Measurements from ENCODE around the gene IFT20. TPM values are rescaled to one million over a fixed set of nuclear protein-coding genes. Genes with fewer than 3 reads are reported as not detected.
A peak's percentile ranks its signal among the peaks of the same experiment; 100 is the strongest.

IFT20 gene
- total RNA-seq, 1 donor from 2014 or later: 11.6 TPM

GRCh38 chr17:28366605-28367004, 31.3 kb upstream of the IFT20 start:
- ATAC-seq: no peak
- intact Hi-C loops (cut with DNase I): no loop called here
- DNase-seq (ENCODE audit: missing footprints): no peak

- DNase-seq (ENCODE audit: missing footprints): no peak
- no peak for ATAC-seq
- intact Hi-C loops (cut with DNase I): no loop called here
These were observed 30.2 kb upstream of the IFT20 start for GRCh38 chr17:28365487-28365886.

- no peak for ATAC-seq
- intact Hi-C loops (cut with DNase I): no loop called here
- DNase-seq (ENCODE audit: missing footprints): no peak
These were observed 29.5 kb upstream of the IFT20 start, which contains the start of gene SEBOX for GRCh38 chr17:28364665-28365363. Gene SEBOX (minus strand): TSS chr17:28365199. CDS start chr17:28365151, 48 bp downstream.

- intact Hi-C loops (cut with DNase I): no loop called here
- DNase-seq (ENCODE audit: missing footprints) (no peak), ATAC-seq (no peak)
These were observed 28.7 kb upstream of the IFT20 start for GRCh38 chr17:28363776-28364650.

- DNase-seq (ENCODE audit: missing footprints) (no peak), ATAC-seq (no peak)
- intact Hi-C loops (cut with DNase I): no loop called here
These were observed 27.9 kb upstream of the IFT20 start for GRCh38 chr17:28363186-28363585.

GRCh38 chr17:28357901-28358197, 22.6 kb upstream of the IFT20 start:
- intact Hi-C loops (cut with DNase I): loop anchor here (2.0 kb wide), 1 partner anchor 21 kb away; no protein-coding TSS in a partner anchor
- ATAC-seq: no peak
- no peak for DNase-seq (ENCODE audit: missing footprints)

- ATAC-seq (peak; percentile 100), DNase-seq (ENCODE audit: missing footprints) (peak; percentile 98)
- intact Hi-C loops (cut with DNase I): loop anchor here (2.0 kb wide), 1 partner anchor 20 kb away; no protein-coding TSS in a partner anchor
These were observed 22.0 kb upstream of the IFT20 start, which contains the start of gene POLDIP2 for GRCh38 chr17:28357061-28357900. Gene POLDIP2 (minus strand): TSS chr17:28357527. CDS start chr17:28357448, 79 bp downstream.

GRCh38 chr17:28350271-28350670, 15.0 kb upstream of the IFT20 start:
- intact Hi-C loops (cut with DNase I): no loop called here
- DNase-seq (ENCODE audit: missing footprints): no peak

GRCh38 chr17:28348979-28349378, 13.7 kb upstream of the IFT20 start:
- intact Hi-C loops (cut with DNase I): no loop called here
- no peak for DNase-seq (ENCODE audit: missing footprints)
- no peak for ATAC-seq

More at GRCh38 chr17:28350271-28350670, 15.0 kb upstream of the IFT20 start:
- ATAC-seq: no peak

- ATAC-seq: no peak
- intact Hi-C loops (cut with DNase I): no loop called here
- DNase-seq (ENCODE audit: missing footprints): no peak
These were observed 12.1 kb upstream of the IFT20 start for GRCh38 chr17:28347261-28347891.

GRCh38 chr17:28346746-28347246, 11.5 kb upstream of the IFT20 start:
- ATAC-seq (peak; percentile 41), DNase-seq (ENCODE audit: missing footprints) (no peak)
- intact Hi-C loops (cut with DNase I): no loop called here

GRCh38 chr17:28346199-28346580, 10.9 kb upstream of the IFT20 start:
- DNase-seq (ENCODE audit: missing footprints) (no peak), ATAC-seq (no peak)
- intact Hi-C loops (cut with DNase I): no loop called here

GRCh38 chr17:28345419-28346198, 10.3 kb upstream of the IFT20 start:
- intact Hi-C loops (cut with DNase I): no loop called here
- ATAC-seq: peak; percentile 61
- no peak for DNase-seq (ENCODE audit: missing footprints)

GRCh38 chr17:28344435-28344901, 9.2 kb upstream of the IFT20 start:
- intact Hi-C loops (cut with DNase I): no loop called here
- DNase-seq (ENCODE audit: missing footprints): no peak
- no peak for ATAC-seq

- DNase-seq (ENCODE audit: missing footprints): no peak
- no peak for ATAC-seq
- intact Hi-C loops (cut with DNase I): no loop called here
These were observed 8.7 kb upstream of the IFT20 start for GRCh38 chr17:28344011-28344410.

- intact Hi-C loops (cut with DNase I): no loop called here
- ATAC-seq: no peak
- no peak for DNase-seq (ENCODE audit: missing footprints)
These were observed 8.2 kb upstream of the IFT20 start for GRCh38 chr17:28343491-28343932.

- intact Hi-C loops (cut with DNase I): no loop called here
- DNase-seq (ENCODE audit: missing footprints) (no peak), ATAC-seq (no peak)
These were observed 7.0 kb upstream of the IFT20 start for GRCh38 chr17:28342313-28342712.

- no peak for ATAC-seq
- no peak for DNase-seq (ENCODE audit: missing footprints)
- intact Hi-C loops (cut with DNase I): no loop called here
These were observed 6.2 kb upstream of the IFT20 start for GRCh38 chr17:28341516-28341915.
